GM13976 (cell line): ENCODE data around the gene TMEM266.

ENCODE experiments used
- DNase-seq: peaks from one replicate; pipeline ENCODE4 v3.0.0; 2012; ENCODE audit warnings: low spot score
- CTCF ChIP-seq: IDR thresholded peaks from 2 replicates; pipeline ENCODE4 v1.5.1; 2012; ENCODE audit warnings: borderline replicate concordance, mild to moderate bottlenecking; ENCODE audit not compliant: insufficient read depth; ENCODE audit errors: extremely low read depth, missing control alignments, control extremely low read depth
- in situ Hi-C: fragments of 300-500 bp; cut with MboI; formaldehyde crosslinking; loops from one replicate; pipeline ENCODE4 v1.12.0; 2022; ENCODE audit warnings: low sequenced_read_pairs, mixed read lengths, inconsistent platforms; ENCODE audit not compliant: unreplicated experiment

Gene TMEM266

DNA sequence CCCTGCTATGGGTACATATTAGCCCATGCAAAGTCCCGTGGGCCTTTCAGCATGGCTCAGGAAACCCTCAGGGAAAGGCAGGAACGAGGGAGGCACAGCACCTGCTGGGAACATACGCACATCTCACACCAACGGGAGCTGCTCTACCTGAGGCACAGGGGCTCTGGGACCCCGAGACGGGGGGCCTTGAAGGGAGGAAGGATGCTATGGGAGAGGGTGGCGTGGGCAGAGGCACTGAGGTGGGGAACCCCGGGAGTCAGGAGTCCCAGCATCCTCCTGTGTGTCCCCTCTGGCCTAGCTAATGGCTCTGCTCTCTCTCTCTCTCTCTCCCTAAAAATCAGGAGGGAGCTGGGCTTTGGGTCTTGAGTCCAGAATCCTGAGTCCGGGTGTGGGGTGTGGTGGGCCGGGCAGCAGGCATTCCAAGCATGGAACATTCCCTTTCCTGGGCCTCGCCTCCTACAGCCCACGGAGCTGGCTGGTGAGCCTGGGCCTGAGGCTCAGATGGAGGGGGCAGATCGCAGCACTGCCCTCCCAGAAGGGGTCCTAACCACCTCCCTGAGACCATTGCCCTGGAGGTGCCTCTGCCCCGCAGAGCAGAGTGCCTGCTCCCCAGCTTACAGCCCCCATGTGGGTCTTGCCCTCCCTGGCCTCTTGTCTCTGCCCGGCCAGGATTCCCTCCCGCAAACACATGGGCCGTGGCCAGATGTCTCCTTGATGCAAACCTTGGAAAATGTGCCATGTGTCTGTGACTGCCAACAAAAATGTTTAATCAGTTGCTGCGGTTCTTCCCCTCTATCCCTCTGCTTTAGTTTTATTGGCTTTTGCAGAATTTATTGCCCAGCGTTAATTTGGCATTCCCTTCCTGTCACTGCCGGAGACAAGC lies 101.6 kb downstream of the TMEM266 start:
- TF ChIP-seq CTCF: no peak
- in situ Hi-C loops: no loop called here
- DNase-seq: no peak

DNA sequence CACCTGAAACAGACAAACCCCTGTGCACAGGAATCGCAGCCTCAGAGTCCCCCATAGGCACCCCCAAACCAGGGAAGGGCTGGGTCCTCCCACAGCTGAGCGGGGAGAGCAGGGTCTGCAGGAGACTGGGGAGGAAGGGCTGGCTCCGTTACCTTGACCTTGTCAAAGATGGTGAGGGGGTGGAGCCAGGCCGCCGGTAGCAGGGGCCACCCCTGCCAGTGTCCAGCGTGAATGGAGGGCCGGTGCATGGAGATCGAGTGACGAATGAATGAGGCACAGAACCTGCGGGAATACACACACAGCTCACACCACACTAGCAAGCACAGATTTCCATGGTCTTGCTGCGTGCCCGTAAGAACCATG lies 102.2 kb downstream of the TMEM266 start:
- no peak for DNase-seq
- no peak for TF ChIP-seq CTCF
- in situ Hi-C loops: no loop called here

DNA sequence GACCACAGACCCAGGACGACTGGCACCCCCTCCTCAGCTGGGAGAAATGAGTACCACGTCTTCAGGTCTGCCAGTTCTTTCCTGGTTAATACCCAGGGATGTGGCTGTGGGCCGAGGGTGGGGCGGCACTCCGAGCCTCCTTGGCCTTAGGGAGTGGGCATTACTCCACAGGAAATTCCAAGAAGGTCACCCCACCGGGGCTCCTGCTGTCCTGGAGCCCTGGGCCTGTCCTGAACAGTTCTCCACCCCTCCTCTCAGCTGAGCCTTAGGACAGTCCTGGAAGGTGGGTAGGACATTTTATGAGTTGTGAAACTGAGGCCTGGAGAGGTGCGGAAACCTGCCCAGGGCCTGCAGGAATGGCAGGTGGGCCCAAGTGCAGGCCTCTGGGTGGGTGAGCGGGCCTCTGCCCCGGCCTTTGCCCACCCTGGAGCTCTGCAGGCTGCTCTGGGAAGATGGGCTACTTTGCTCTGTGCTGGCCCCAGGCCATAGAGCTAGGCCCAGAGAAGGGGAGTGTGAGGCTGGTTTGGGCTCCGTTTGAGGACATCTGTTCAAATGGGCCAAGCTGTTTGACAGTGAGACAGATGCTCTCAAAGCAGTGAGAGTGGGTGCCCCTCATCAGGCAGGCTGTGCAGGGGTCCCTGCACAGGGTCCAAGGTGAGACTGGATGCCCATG lies 103.1 kb downstream of the TMEM266 start:
- TF ChIP-seq CTCF: no peak
- in situ Hi-C loops: no loop called here
- no peak for DNase-seq

DNA sequence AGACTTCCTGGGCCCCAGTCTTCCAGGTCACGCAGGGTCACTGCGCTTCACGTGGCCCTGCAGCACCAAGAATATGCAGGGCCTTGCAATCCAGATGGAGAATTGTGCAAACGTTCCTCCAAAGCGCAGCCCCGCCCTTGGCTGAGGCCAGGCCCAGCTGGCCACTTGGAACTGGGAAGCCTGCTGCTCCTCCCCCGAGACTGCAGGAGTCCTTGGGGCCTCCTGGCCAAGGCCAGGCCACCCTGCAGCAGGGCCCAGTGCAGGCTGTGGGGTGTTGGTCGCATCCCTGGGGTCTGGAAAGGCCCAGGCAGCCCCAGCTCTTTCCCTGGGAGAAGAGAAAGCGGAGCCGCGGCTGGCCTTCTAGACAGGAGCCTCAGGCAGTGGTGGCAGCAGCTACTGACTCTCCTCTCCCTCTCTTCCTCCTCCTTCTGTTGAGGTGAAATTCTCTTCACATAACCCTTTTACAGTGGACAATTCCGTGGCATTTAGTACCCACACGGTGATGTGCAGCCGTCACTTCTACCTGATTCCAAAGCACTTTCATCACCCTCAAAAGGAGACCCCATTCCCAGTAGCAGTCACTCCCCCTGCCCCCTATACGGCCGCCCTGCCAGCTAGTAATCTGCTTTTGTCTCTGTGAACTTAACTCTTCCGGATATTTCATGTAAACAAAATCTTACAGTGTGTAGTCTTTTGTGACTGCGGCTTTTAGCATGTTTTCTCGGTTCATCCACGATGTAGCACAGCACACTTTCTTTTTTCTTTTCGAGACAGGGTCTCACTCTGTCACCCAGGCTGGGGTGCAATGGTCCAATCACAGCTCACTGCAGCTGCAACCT lies 103.9 kb downstream of the TMEM266 start:
- in situ Hi-C loops: no loop called here
- no peak for DNase-seq
- TF ChIP-seq CTCF: no peak

- DNase-seq: no peak
- no peak for TF ChIP-seq CTCF
- in situ Hi-C loops: no loop called here
Observed at GRCh38 chr15:76164602-76165001, 104.8 kb downstream of the TMEM266 start.

- in situ Hi-C loops: no loop called here
- TF ChIP-seq CTCF: no peak
- DNase-seq: no peak
Observed at GRCh38 chr15:76165951-76166350, 106.2 kb downstream of the TMEM266 start.
